ENCODE data around the gene RAI1. TPM values are rescaled to one million over a fixed set of nuclear protein-coding genes. Genes with fewer than 3 reads are reported as not detected.

Gene RAI1
- total RNA-seq, 1 donor = 16.0 TPM

DNA sequence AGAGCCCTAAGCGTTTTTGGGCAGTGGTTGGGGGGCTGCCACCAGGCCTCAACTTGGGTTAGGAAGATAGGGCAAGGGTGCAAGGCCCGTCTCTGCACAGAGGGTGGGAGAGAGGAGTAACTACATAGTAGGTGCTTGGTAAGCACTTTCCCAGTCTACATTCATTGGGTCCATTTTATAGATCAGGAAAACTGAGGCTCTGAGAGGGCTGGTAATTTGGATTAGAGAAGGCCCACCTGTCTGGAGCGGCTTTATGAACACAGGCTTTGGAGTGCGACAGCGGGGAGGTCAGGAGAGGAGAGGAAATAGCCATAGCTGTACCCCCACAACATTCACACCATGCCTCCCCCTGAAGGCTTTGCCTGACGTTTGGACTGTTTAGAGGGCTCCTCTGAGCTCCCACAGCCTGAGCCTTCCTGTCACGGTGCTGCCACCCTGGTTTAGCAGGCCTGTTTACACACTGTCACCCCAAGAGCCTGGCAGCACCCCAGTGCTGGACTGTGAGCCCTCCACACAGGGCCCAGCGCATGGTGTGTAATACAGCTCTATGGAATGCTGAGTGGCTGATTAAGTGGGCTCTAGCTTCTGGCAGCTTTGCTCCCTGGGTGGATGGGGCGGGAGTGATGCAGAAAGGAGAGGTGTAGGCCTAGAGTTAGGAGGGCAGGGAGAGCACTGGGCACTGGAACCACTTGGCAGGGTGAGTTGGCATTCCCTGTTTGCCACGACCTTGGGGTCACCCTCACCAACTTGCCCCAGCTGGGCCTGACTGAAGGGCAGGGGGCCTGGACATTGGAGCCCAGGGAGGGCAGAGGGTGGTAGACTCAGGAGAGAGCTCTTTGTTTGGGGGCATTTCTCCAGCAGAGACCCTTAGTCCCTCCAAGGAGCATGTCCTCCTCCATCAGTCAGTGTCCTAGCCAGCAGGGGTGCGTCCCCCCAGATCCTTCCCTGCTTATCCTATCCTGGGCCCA lies 73.7 kb downstream of the RAI1 start:
- TF ChIP-seq, protein P1, sequence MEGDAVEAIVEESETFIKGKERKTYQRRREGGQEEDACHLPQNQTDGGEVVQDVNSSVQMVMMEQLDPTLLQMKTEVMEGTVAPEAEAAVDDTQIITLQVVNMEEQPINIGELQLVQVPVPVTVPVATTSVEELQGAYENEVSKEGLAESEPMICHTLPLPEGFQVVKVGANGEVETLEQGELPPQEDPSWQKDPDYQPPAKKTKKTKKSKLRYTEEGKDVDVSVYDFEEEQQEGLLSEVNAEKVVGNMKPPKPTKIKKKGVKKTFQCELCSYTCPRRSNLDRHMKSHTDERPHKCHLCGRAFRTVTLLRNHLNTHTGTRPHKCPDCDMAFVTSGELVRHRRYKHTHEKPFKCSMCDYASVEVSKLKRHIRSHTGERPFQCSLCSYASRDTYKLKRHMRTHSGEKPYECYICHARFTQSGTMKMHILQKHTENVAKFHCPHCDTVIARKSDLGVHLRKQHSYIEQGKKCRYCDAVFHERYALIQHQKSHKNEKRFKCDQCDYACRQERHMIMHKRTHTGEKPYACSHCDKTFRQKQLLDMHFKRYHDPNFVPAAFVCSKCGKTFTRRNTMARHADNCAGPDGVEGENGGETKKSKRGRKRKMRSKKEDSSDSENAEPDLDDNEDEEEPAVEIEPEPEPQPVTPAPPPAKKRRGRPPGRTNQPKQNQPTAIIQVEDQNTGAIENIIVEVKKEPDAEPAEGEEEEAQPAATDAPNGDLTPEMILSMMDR (IDR thresholded peaks at IDR 0.05; ENCODE audit: insufficient read depth, low read depth, low read length) = no peak
- no peak for DNase-seq (ENCODE audit: low read depth)
- no peak overlapping the region for H3K4me3 ChIP-seq (ENCODE audit: low read depth, low read length)

- no peak for DNase-seq (ENCODE audit: low read depth)
- TF ChIP-seq, protein P1 (IDR thresholded peaks at IDR 0.05; ENCODE audit: insufficient read depth, low read depth, low read length) = no peak
- H3K4me3 ChIP-seq (ENCODE audit: low read depth, low read length) = no peak overlapping the region
These were observed 74.5 kb downstream of the RAI1 start for GRCh38 chr17:17755715-17756114.

GRCh38 chr17:17757391-17757791 lies 76.1 kb downstream of the RAI1 start:
- no peak overlapping the region for H3K4me3 ChIP-seq (ENCODE audit: low read depth, low read length)
- DNase-seq (ENCODE audit: low read depth) = no peak
- TF ChIP-seq, protein P1 (IDR thresholded peaks at IDR 0.05; ENCODE audit: insufficient read depth, low read depth, low read length) = no peak

DNA sequence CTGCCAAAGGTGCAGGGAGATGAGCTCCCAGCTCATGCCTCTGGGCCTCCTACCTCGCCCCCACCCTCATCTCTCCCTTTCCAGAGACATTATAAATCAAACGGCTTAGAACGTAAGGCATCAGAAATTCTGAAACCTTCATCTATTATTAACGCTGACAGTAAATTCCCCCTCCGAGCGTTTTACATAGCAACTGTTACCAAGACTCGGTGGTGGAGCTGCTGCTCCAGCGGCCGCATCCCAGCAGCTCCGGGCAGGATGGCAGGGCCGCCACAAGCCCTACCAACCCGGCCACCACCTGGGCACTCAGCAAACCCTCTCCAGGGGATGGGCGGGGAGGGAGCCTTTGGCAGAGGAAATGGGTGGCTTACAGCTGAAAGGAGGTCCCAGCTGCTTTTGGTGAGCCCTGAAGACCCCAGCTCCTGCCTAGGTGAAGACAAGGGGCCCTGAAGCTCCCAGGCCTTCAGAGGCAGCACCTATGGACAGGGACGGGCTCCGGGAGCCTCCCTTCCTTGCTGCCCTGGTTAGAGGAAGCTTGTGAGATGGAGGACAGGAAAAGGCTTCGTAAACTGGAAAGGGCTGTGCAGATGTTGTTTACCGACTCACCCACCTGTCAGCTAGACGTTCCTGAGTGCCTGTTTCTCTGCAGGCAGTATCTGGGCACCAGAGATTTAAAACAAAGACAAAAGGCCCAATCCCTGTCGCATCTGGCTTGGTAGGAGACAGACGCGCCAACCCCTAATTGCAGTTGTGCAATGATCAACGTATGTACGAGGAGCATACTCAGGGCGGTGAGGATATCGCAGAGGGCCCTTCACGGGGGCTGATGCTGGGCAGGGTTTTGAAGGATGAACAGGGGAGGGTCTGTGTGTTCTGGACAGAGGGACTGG lies 76.9 kb downstream of the RAI1 start:
- no peak for DNase-seq (ENCODE audit: low read depth)
- TF ChIP-seq, protein P1 (IDR thresholded peaks at IDR 0.05; ENCODE audit: insufficient read depth, low read depth, low read length) = no peak
- H3K4me3 ChIP-seq (ENCODE audit: low read depth, low read length) = no peak overlapping the region

DNA sequence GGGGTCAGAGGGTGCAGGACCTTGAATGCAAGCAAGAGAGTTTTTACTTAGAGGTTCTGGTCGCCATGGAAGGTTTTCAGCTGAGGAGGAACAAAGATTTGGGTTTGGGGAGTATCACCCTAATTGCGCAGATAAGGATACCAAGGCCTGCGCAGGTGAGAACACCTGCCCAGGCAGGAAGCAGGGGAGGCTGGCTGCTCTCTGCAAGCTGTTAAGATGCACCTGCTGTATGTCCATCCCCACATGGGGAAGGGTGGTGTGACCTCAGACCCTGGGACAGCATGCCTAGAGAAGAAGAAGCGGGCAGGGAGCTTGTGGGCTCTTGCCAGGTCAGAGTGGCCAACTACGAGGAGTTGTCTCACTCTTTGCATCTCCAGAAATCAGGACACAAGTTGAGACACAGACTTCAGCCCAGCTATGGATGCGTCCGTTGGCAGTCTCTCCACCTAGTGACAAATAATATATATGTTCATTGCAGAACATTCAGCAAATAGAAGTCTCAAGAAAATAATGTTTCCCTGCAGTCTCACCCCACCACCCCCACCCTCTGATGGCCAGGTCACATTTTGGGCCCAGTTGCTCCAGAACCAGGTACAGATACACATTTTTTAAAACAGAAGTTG lies 77.8 kb downstream of the RAI1 start:
- DNase-seq (ENCODE audit: low read depth) = no peak
- no peak overlapping the region for H3K4me3 ChIP-seq (ENCODE audit: low read depth, low read length)
- TF ChIP-seq, protein P1 (IDR thresholded peaks at IDR 0.05; ENCODE audit: insufficient read depth, low read depth, low read length) = no peak

DNA sequence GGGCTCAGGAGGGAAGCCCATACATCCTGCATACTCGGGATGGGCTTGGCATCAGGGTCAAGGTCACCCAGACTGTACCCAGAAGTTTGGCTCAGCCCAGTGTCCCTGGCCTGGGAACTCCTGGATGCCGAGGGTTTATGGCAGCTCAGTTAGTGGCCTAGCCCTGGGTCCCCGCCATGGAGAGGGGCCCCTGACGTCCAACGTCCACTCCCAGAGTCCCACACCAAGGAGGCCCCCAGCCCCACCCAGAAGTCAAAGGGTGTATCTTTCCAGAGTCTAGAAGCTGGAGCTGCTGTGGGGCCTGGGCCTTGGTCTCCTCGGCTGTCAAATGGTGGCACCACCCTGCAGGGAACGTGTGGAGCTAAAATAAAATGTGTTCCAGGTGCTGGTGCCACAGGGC lies 79.1 kb downstream of the RAI1 start:
- TF ChIP-seq, protein P1 (IDR thresholded peaks at IDR 0.05; ENCODE audit: insufficient read depth, low read depth, low read length) = no peak
- no peak for DNase-seq (ENCODE audit: low read depth)
- no peak overlapping the region for H3K4me3 ChIP-seq (ENCODE audit: low read depth, low read length)

Measured in fibroblast of villous mesenchyme (primary cell).